EL (cell line): ENCODE data around the gene COL18A1.

Experiments used
- DNase-seq: peaks from one replicate; pipeline ENCODE4 v3.0.0-alpha.2; 2016

COL18A1 gene

DNA sequence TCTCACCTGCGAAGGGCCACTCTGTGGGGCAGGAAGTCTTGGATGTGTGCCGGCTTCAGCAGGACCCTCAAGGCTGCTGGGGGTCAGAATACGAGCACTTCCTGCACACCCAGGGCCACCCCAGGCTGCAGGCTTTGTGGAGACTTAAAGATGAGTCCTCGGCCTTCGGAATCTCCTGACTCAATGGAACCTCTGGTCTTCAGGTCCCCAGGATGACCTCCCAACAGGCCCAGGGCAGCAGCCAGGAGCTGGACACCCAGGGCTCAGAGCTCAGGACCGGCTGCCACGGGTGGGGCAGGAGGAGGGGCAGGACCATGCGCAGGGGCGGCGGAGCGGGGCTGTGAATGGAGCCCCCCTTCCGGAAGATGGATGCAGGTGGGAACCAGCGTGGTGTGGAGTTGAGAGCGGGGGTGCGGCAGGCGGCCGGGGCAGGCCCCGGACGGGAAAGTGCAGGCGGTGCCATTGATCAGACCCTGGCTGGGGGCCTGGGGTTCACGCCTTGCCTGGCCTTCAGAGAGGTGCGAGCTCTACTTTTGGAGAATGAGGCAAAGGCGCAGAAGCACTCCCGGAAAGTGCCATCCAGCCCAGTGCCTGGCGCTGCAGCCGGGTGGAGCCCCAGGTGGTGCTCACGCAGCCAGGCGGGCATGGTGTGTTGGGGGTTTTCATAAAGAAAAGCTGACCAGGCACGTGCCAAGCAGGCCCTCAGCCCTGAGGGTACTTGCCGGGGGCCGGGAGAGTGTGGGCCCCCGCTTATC lies 10.4 kb downstream of the COL18A1 start:
- DNase-seq = no peak

- DNase-seq = no peak
Observed at GRCh38 chr21:45415943-45416611, 11.1 kb downstream of the COL18A1 start.

GRCh38 chr21:45416620-45417019 lies 11.7 kb downstream of the COL18A1 start:
- DNase-seq = no peak

DNA sequence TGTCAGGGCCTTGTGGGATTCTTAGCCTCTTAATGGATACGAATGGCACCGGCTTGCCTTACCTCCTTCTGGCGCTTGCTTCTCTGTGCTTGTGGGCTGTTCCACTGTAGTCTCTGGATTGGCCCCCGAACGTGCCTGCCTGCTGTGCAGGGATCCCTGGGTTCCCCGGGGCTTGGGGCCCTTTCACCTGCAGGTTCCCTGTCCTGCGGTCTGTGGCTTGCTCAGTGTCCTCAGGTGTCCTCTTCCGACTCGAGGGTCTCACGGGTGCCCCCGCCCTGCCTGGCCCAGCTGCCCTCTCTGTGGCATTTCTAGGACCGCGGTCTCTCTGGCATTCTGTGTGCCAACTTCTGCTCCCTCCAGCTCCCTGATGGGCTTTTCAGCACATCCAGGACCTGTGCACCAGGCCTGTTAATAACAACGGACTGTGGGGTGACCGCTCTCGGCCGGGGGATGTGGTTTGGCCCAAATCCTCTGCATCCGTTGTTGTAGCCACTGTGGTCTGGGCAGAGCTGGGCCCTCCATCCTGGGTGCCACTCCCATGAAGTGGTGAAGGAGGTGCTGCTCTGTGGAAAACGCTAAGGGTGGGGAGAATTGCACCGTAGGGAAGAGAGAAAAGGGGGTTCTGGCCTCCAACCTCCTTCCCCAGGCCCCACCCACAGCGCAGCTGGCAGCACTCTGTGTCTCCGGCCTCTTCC lies 12.4 kb downstream of the COL18A1 start:
- DNase-seq = no peak

DNA sequence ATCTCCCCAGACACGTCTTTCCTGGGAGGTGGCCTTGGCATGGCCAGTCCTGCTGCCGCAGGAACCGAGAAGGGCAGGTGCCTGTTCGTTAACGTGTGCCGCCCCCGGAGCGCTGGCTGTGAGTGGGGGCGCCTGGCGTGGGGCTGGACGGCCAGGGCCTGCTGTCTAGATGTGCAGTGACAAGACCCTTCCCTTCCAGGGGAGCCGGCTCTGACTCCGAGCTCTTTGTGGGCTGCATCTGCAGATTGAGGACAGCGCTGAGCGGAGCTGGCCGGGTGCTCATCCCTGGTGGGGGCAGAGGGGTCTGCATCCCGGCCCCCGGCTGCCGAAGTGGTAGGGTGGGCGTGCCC lies 13.0 kb downstream of the COL18A1 start:
- DNase-seq = no peak

- no peak for DNase-seq
Observed at GRCh38 chr21:45418301-45419071, 13.5 kb downstream of the COL18A1 start.

- DNase-seq = no peak
Observed at GRCh38 chr21:45419162-45419561, 14.2 kb downstream of the COL18A1 start.

- no peak for DNase-seq
Observed at GRCh38 chr21:45420061-45421041, 15.4 kb downstream of the COL18A1 start.

DNA sequence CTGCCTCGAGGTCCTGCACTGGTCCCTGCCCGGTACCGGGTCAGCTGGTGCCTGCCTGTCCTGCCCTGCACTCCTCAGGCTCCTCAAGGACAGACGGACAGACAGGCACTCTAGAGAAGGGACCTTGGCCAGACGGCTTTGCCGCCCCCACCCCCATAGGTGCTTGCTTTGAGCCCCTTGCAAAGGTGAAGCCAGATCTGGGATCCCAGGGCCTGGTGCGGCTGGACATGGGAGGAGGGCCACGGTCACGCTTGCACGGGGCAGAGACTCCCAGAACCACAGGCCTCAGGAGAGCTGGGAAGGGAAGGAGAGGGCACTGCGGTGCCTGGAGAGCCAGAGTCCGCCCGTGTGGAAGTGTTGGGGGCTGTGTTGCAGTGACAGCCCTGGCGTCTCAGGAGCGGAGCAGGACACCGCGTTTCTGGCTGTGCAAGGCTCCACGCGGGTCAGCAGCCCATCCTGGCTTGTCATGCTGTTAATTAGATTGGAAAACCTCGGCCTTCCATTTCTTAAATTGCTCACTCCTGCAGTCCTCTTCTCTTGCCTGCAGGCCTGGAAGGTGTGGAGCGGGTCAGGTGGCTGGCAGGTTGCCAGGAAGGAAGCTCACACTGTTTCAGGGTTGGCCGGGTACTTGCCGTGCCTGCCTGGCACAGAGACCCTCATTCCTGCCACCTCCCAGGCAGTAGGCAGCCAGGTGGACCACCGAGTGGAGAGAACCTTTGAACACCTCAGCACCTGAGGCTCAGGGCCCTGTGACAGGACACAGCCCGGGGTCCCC lies 16.3 kb downstream of the COL18A1 start:
- no peak for DNase-seq

GRCh38 chr21:45421846-45422775 lies 17.1 kb downstream of the COL18A1 start:
- no peak for DNase-seq

GRCh38 chr21:45423201-45423955 lies 18.4 kb downstream of the COL18A1 start:
- no peak for DNase-seq

DNA sequence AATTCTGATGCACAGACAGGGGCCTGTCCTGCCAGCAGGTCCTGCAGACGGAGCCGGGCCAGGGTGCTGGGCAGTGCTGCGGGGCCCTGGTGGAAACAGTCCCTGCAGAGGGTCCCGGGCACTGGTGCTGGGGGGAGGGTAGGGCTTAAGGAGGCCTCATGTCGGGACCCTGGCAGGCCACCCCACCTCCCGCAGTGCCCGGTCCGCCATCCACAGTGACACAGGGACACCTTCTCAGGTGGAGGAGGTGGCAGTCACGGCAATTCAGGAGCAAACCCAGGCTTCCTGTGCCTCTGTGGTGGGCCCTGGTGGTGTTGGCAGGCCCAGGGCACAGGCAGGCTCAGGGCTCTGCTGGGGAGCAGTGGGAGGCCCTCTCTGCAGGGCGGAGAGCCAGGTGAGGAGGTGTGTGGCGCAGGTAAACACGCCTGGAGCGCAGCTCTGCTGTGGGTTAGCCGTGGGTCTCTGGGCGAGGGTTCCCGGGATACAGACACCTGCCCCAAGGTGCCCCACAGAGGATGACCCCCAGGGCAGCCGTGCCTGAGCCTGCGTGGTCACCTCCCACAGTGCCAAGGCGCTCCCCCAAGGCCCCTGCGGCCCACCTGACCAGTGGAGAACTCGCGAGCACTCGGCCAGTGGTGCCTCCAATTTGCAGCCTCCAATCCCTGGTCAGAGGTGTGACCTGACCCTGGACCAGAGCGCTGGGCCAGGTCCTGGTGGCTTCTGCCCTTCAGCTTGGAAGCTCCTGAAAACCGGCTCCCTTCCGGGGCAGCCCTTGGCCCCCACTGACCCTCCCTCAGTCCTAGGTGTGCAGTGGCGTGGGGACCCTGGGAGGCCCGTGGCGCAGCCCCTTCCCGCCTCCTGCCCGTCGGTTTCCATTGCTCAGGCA lies 19.2 kb downstream of the COL18A1 start:
- DNase-seq = no peak

- no peak for DNase-seq
Observed at GRCh38 chr21:45424854-45425795, 20.2 kb downstream of the COL18A1 start.

DNA sequence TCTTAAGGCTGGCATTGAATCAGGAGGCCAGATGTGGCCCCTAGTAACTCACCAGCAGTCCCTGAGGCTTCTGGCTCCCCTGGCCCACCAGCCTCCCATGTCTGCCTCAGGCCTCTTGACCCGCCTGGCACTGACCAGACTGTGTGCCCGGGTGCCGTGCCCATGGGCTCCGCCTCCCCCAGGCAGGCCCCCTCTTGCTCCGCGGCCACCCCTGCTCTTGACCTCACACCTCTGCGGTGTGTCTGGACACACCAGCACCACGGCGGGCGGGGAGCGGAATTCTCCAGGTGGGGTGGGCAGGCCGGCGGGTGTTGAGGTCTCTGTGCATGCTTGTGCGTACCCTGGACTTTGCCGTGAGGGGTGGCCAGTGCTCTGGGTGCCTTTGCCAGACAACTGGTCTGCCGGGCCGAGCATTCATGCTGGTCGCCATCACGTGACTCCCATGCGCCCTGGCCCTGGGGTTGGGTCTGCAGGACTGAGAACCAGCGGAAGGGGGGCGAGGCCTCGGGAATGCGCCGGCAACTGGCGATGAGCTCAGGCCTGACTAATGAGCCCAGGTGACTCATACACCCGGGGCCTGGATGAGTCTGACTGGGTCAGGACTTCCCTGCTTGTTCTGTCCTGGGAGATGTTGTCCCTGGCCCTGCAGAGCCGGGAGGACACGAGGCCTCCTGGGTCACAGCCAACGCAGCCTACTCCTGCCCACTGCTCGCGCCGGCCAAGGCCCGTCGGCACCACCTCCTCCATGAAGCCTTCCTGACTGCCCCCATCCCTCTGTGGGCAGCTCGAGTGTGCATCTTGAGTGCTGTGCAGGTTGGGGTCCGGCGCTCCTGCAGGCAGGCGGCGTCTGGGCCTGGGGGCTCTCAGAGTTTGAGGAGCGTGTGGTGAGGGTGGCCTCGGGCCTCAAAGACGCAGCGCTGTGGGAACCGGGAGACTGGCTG lies 22.6 kb downstream of the COL18A1 start:
- peak; percentile 99 for DNase-seq

GRCh38 chr21:45428534-45428933 lies 23.6 kb downstream of the COL18A1 start:
- DNase-seq = no peak
